Uterus (tissue), 2 donors: ENCODE data around the gene NEDD4L.

Experiments
- CTCF ChIP-seq, 4 experiments: fragments of 200-600 bp in 2 of 4; fragments of 450-650 bp in 2 of 4; sonication (generic) in 2 of 4; IDR thresholded peaks; one replicate each; pipeline ENCODE4 v1.5.1; 2016 to 2019; ENCODE audit warnings: antibody characterized with exemption in 4 of 4, mild to moderate bottlenecking in 2 of 4, moderate library complexity in 1 of 4
- POLR2A ChIP-seq, 2 donors: fragments of 450-650 bp; IDR thresholded peaks; one replicate each; pipeline ENCODE4 v1.6.1; 2016; ENCODE audit warnings: antibody characterized with exemption in 2 of 2, mild to moderate bottlenecking in 1 of 2, moderate library complexity in 1 of 2

GRCh38 chr18:58027341-58027740 lies 16.7 kb upstream of the NEDD4L start:
- no peak for TF ChIP-seq CTCF (IDR thresholded peaks at IDR 0.05)
- TF ChIP-seq POLR2A (IDR thresholded peaks at IDR 0.05), result no peak
